GM23338 (cell line): ENCODE data around the gene CPNE1. TPM values are rescaled to one million over a fixed set of nuclear protein-coding genes. Genes with fewer than 3 reads are reported as not detected.

Experiments
- ATAC-seq: fragments of 200-7000 bp; cut with Tn5 transposase; 3 replicates; pipeline ENCODE4 v1.9.1; 2020
- DNase-seq: peaks from one replicate; pipeline ENCODE4 v3.0.0-alpha.2; 2015; ENCODE audit warnings: low spot score
- H2AFZ ChIP-seq: fragments of 200-600 bp; sonication (generic); 2 replicates; pipeline ENCODE4 v1.8.0; 2016; ENCODE audit warnings: antibody characterized with exemption, mild to moderate bottlenecking, moderate library complexity
- H3F3A ChIP-seq: fragments of 200-600 bp; sonication (generic); replicated peaks from 2 replicates; pipeline ENCODE4 v1.8.0; 2017; ENCODE audit warnings: antibody characterized with exemption, mixed run types, low read depth
- H3K27ac ChIP-seq: fragments of 200-600 bp; sonication (generic); 2 replicates; pipeline ENCODE4 v1.6.1; 2016; ENCODE audit warnings: low read depth
- H3K27me3 ChIP-seq: fragments of 200-600 bp; sonication (generic); 2 replicates; pipeline ENCODE4 v1.8.0; 2016; ENCODE audit warnings: mild to moderate bottlenecking, mixed run types, moderate library complexity; ENCODE audit not compliant: insufficient read depth
- H3K36me3 ChIP-seq: fragments of 200-600 bp; sonication (generic); 2 replicates; pipeline ENCODE4 v1.8.0; 2016; ENCODE audit warnings: mild to moderate bottlenecking; ENCODE audit not compliant: insufficient read depth
- H3K4me1 ChIP-seq: fragments of 200-600 bp; sonication (generic); 2 replicates; pipeline ENCODE4 v1.8.0; 2016; ENCODE audit warnings: mild to moderate bottlenecking, moderate library complexity; ENCODE audit not compliant: insufficient read depth
- H3K4me2 ChIP-seq: fragments of 200-600 bp; sonication (generic); 2 replicates; pipeline ENCODE4 v1.7.1; 2017; ENCODE audit warnings: mixed run types
- H3K4me3 ChIP-seq: fragments of 200-600 bp; sonication (generic); 2 replicates; pipeline ENCODE4 v1.6.1; 2016; ENCODE audit warnings: mixed run types
- H3K79me2 ChIP-seq: fragments of 200-600 bp; sonication (generic); replicated peaks from 2 replicates; pipeline ENCODE4 v1.8.0; 2017; ENCODE audit warnings: mild to moderate bottlenecking; ENCODE audit not compliant: insufficient read depth
- H3K9me2 ChIP-seq: fragments of 200-600 bp; sonication (generic); 2 replicates; pipeline ENCODE4 v1.8.0; 2017; ENCODE audit not compliant: insufficient read depth
- H4K20me1 ChIP-seq: fragments of 200-600 bp; sonication (generic); replicated peaks from 2 replicates; pipeline ENCODE4 v1.8.0; 2017; ENCODE audit warnings: mild to moderate bottlenecking; ENCODE audit not compliant: insufficient read depth
- H3K27ac Mint-ChIP-seq: 2 replicates; pipeline ENCODE4 v1.8.0; 2020; ENCODE audit warnings: inconsistent platforms, mild to moderate bottlenecking, moderate library complexity, mixed read lengths
- H3K27me3 Mint-ChIP-seq: 3 replicates; pipeline ENCODE4 v1.8.0; 2022; ENCODE audit warnings: low read depth, mild to moderate bottlenecking, moderate library complexity, mixed read lengths, inconsistent platforms; ENCODE audit not compliant: insufficient read depth, poor library complexity
- H3K36me3 Mint-ChIP-seq: 3 replicates; pipeline ENCODE4 v1.8.0; 2021; ENCODE audit warnings: low read depth, mild to moderate bottlenecking, inconsistent platforms, moderate library complexity, mixed read lengths
- H3K4me1 Mint-ChIP-seq: 3 replicates; pipeline ENCODE4 v1.8.0; 2020; ENCODE audit warnings: mild to moderate bottlenecking, inconsistent platforms, mixed read lengths
- H3K4me3 Mint-ChIP-seq: 3 replicates; pipeline ENCODE4 v1.8.0; 2021; ENCODE audit warnings: moderate library complexity, mild to moderate bottlenecking, inconsistent platforms, mixed read lengths
- H3K9me3 Mint-ChIP-seq: 3 replicates; pipeline ENCODE4 v1.8.0; 2020; ENCODE audit warnings: moderate library complexity, mild to moderate bottlenecking, inconsistent platforms, mixed read lengths
- CREB1 ChIP-seq: fragments of 250-450 bp; sonication (Bioruptor Pico); IDR thresholded peaks from 2 replicates; pipeline ENCODE4 v1.5.0; 2020; ENCODE audit warnings: low read depth, mild to moderate bottlenecking, moderate library complexity
- EZH2 ChIP-seq: fragments of 200-600 bp; sonication (generic); IDR thresholded peaks from one replicate; pipeline ENCODE4 v1.8.0; 2017; ENCODE audit warnings: antibody characterized with exemption, mild to moderate bottlenecking, low read depth; ENCODE audit not compliant: unreplicated experiment
- JUNB ChIP-seq: IDR thresholded peaks from one replicate; pipeline ENCODE4 v1.6.1; 2016; ENCODE audit warnings: antibody characterized with exemption; ENCODE audit not compliant: unreplicated experiment
- NANOG ChIP-seq: IDR thresholded peaks from 2 replicates; pipeline ENCODE4 v1.6.1; 2016; ENCODE audit warnings: antibody characterized with exemption, borderline replicate concordance
- POLR2AphosphoS5 ChIP-seq: IDR thresholded peaks from 2 replicates; pipeline ENCODE4 v1.6.1; 2016; ENCODE audit warnings: antibody characterized with exemption, low read depth
- REST ChIP-seq: IDR thresholded peaks from one replicate; pipeline ENCODE4 v1.6.1; 2018; ENCODE audit warnings: antibody characterized with exemption; ENCODE audit not compliant: unreplicated experiment
- STAT1 ChIP-seq: IDR thresholded peaks from one replicate; pipeline ENCODE4 v1.6.1; 2016; ENCODE audit warnings: antibody characterized with exemption; ENCODE audit not compliant: unreplicated experiment
- ZNF114 ChIP-seq: fragments of 250-450 bp; sonication (Bioruptor Pico); IDR thresholded peaks from 2 replicates; pipeline ENCODE4 v1.5.0; 2020; ENCODE audit warnings: mild to moderate bottlenecking, moderate library complexity
- ZNF331 ChIP-seq: fragments of 250-450 bp; sonication (Bioruptor Pico); IDR thresholded peaks from 2 replicates; pipeline ENCODE4 v1.5.0; 2020; ENCODE audit warnings: low read depth, mild to moderate bottlenecking, moderate library complexity
- polyA plus RNA-seq: library from polyadenylated mRNA; unstranded; fragments of >200 nt; fragmentation: Nextera tagmentation; extraction: Ambion mirVana; gene quantifications from 2 replicates; pipeline ENCODE4 v1.2.1, GENCODE V29; 2016
- total RNA-seq: library from RNA; depleted of rRNA; stranded (reverse); fragments of >200 nt; shearing (Covaris generic); gene quantifications from 2 replicates; pipeline ENCODE4 v1.2.3, GENCODE V29; 2014
- TF ChIP-seq, protein P1 (sequence below): IDR thresholded peaks from 2 replicates; pipeline ENCODE4 v1.6.1; 2016; ENCODE audit warnings: antibody characterized with exemption
- TF ChIP-seq, protein P2 (sequence below), 2 experiments: fragments of 200-600 bp in 1 of 2; sonication (generic) in 1 of 2; conservative IDR thresholded peaks; 2 replicates each; pipeline versions ENCODE4 v1.5.1 to v1.6.1; 2016 to 2017; ENCODE audit warnings: antibody characterized with exemption in 2 of 2, low read depth in 2 of 2, mild to moderate bottlenecking in 2 of 2, moderate library complexity in 1 of 2

Gene CPNE1
- total and polyA plus RNA-seq, 2 experiments from 2014 or later, result 189 to 196 TPM

DNA sequence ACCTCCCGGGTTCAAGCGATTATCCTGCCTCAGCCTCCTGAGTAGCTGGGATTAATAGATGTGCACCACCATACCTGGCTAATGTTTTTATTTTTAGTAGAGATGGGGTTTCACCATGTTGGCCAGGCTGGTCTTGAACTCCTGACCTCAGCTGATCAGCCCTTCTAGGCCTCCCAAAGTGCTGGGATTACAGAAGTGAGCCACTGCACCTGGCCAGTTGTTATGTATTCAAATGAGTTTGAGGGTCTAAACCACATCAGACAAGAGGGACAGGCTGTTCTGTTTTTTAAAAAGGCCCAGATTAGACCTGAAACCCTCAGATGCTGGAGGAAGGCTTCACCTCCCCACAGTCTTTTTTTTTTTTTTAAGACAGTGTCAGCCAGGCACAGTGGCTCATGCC is 53.2 kb downstream of the CPNE1 start (continued):
- TF ChIP-seq, protein P1, sequence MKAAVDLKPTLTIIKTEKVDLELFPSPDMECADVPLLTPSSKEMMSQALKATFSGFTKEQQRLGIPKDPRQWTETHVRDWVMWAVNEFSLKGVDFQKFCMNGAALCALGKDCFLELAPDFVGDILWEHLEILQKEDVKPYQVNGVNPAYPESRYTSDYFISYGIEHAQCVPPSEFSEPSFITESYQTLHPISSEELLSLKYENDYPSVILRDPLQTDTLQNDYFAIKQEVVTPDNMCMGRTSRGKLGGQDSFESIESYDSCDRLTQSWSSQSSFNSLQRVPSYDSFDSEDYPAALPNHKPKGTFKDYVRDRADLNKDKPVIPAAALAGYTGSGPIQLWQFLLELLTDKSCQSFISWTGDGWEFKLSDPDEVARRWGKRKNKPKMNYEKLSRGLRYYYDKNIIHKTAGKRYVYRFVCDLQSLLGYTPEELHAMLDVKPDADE, result no peak
- TF ChIP-seq REST (no peak), POLR2AphosphoS5 (no peak), JUNB (no peak), NANOG (no peak)
- TF ChIP-seq, protein P2, sequence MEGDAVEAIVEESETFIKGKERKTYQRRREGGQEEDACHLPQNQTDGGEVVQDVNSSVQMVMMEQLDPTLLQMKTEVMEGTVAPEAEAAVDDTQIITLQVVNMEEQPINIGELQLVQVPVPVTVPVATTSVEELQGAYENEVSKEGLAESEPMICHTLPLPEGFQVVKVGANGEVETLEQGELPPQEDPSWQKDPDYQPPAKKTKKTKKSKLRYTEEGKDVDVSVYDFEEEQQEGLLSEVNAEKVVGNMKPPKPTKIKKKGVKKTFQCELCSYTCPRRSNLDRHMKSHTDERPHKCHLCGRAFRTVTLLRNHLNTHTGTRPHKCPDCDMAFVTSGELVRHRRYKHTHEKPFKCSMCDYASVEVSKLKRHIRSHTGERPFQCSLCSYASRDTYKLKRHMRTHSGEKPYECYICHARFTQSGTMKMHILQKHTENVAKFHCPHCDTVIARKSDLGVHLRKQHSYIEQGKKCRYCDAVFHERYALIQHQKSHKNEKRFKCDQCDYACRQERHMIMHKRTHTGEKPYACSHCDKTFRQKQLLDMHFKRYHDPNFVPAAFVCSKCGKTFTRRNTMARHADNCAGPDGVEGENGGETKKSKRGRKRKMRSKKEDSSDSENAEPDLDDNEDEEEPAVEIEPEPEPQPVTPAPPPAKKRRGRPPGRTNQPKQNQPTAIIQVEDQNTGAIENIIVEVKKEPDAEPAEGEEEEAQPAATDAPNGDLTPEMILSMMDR (conservative IDR thresholded peaks at IDR 0.05; ENCODE audit: low read depth in 2 of 2), result no peak

DNA sequence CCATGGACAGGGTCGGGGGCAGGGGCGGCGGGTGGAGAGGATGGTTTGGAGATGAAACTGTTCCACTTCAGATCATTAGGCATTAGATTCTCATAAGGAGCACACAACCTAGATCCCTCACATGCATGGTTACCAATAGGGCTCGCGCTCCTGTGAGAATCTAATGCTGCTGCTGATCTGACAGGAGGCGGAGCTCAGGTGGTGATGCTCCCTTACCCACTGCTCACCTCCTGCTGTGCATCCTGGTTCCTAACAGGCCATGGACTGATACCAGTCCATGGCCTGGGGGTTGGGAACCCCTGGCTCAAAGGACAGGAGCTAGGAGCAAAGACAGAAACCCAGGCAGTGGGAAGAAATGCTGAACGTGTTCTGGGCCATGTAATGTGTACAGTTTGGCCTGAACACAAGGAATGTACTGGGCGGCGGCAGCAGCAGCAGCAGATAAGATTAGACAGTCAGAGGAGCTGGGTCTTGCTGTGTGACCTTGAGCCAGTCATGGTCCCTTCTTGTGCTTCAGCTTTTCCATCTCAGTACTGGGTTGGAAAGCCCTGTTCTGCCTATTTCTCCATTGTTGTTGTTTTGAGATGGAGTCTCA is 53.8 kb downstream of the CPNE1 start:
- Mint-ChIP-seq H3K4me1 (no peaks in the 10 kb centered on the region), H3K4me3 (no peak overlapping the region)
- no peak for ATAC-seq
- TF ChIP-seq, protein P2 (conservative IDR thresholded peaks at IDR 0.05; ENCODE audit: low read depth in 2 of 2), result no peak
- TF ChIP-seq EZH2 (no peak), JUNB (no peak), ZNF331 (CRISPR knock-in tag) (no peak), REST (no peak), ZNF114 (CRISPR knock-in tag) (no peak), NANOG (no peak), STAT1 (no peak), CREB1 (no peak)
- TF ChIP-seq, protein P1, result no peak

More for the DNA sequence above, 53.8 kb downstream of the CPNE1 start:
- Histone ChIP-seq H3F3A (peaks cover 7% of the 10 kb centered on the region; the same call in 1 of the 2 replicates), H2AFZ (no peak overlapping the region), H3K36me3 (no peaks in the 10 kb centered on the region), H3K4me2 (no peak overlapping the region), H3K27ac (no peak overlapping the region), H3K4me3 (no peak overlapping the region), H3K27me3 (peaks cover 15% of the 10 kb centered on the region; the same call in 1 of the 2 replicates), H3K79me2 (no peaks in the 10 kb centered on the region), H4K20me1 (no peaks in the 10 kb centered on the region), H3K4me1 (no peaks in the 10 kb centered on the region), H3K9me2 (no peaks in the 10 kb centered on the region)
- no peak for DNase-seq
- H3K27ac Mint-ChIP-seq, result no peak overlapping the region
- H3K36me3 Mint-ChIP-seq, result no peaks in the 10 kb centered on the region
- no peaks in the 10 kb centered on the region for H3K9me3 Mint-ChIP-seq
- H3K27me3 Mint-ChIP-seq, result peaks cover 15% of the 10 kb centered on the region
